Measurements from ENCODE around the gene TMEM134. TPM values are rescaled to one million over a fixed set of nuclear protein-coding genes. Genes with fewer than 3 reads are reported as not detected.

TMEM134 gene
- total RNA-seq, 1 experiment from 2014 or later, result 73.5 TPM

DNA sequence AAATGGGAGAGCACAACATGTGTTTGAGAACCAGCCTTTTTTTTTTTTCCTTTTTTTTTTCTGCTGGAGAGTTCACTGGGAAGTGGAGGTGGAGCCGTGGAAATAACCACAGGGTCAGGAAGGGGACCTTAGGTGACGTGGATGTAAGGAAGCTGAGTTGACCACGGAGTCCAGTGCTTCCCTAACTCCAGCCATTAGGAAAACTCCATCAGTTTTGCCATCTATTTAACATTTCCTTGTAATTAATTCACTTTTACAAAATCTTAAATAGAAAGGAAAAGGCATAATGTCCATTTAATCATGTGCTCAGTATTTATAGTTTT is 40.9 kb upstream of the TMEM134 start:
- H2AFZ ChIP-seq (ENCODE audit: low read length), result no peak overlapping the region
- peaks cover 27% of the 10 kb centered on the region for H3K4me1 ChIP-seq (ENCODE audit: insufficient read depth, low read length)
- H3K9ac ChIP-seq (ENCODE audit: low read length), result no peak overlapping the region
- H3K79me2 ChIP-seq (ENCODE audit: low read length), result peaks cover 13% of the 10 kb centered on the region
- ChIA-PET CTCF (no interaction called here), POLR2A (ENCODE audit: unreplicated experiment) (no interaction called here)
- no peaks in the 10 kb centered on the region for H4K20me1 ChIP-seq (ENCODE audit: low read length)
- H3K27ac ChIP-seq (ENCODE audit: low read length), result no peak overlapping the region
- H3F3A ChIP-seq (ENCODE audit: low read length, unreplicated experiment), result no peaks in the 10 kb centered on the region
- BruUV-seq (replicated peaks), result no TSS peak
- no peak for ATAC-seq
- H3K36me3 ChIP-seq (ENCODE audit: low read depth, low read length), result no peaks in the 10 kb centered on the region
- H3K9me2 ChIP-seq (replicated peaks; ENCODE audit: low read length), result no peaks in the 10 kb centered on the region
- H3K4me3 ChIP-seq (ENCODE audit: low read length), result no peak overlapping the region
- H3K27me3 ChIP-seq (ENCODE audit: low read length), result peaks cover 8% of the 10 kb centered on the region; the same call in 1 of the 2 replicates
- no peak overlapping the region for H3K4me2 ChIP-seq (ENCODE audit: low read length)
- no peaks in the 10 kb centered on the region for H3K9me3 ChIP-seq (ENCODE audit: low read length)
- TF ChIP-seq EZH2 (IDR thresholded peaks at IDR 0.05; ENCODE audit: low read length, unreplicated experiment) (no peak), EZH2phosphoT487 (IDR thresholded peaks at IDR 0.05; ENCODE audit: borderline replicate concordance, low read length) (no peak)
- TF ChIP-seq, protein P1, sequence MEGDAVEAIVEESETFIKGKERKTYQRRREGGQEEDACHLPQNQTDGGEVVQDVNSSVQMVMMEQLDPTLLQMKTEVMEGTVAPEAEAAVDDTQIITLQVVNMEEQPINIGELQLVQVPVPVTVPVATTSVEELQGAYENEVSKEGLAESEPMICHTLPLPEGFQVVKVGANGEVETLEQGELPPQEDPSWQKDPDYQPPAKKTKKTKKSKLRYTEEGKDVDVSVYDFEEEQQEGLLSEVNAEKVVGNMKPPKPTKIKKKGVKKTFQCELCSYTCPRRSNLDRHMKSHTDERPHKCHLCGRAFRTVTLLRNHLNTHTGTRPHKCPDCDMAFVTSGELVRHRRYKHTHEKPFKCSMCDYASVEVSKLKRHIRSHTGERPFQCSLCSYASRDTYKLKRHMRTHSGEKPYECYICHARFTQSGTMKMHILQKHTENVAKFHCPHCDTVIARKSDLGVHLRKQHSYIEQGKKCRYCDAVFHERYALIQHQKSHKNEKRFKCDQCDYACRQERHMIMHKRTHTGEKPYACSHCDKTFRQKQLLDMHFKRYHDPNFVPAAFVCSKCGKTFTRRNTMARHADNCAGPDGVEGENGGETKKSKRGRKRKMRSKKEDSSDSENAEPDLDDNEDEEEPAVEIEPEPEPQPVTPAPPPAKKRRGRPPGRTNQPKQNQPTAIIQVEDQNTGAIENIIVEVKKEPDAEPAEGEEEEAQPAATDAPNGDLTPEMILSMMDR (conservative IDR thresholded peaks at IDR 0.05; ENCODE audit: low read depth, low read length), result no peak
- DNase-seq, result no peak
- intact Hi-C loops (cut with micrococcal nuclease), result no loop called here

DNA sequence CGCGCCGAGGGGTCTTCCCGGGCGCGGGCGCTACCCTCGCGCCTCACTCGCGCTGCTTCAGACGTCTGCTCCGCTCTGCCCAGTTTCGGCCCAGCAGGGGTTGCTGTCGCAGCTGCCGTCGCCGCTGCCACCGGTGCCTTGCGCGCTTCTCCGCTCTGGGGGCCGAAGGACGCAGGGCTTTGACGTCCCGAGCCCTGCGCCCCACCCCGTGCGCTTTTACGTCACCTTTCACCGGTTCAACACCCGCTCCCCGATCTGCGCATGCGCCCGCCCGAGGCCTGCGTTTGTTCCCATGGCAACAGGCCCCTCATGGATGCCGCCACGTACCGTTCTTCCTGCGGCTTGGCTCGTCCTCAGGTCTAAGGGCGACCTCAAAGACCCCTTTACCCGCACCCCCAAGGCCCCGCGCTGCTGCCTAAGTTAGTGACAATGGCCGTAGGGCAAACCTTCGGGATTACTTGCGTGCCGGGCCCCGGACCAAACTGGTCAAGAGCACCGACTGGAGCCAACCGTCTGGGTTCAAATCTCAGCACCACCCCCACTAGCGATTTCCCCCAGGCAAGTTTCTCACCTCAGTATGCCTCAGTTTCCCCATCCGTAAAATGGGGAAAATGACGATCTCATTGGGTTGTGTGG is 39.6 kb upstream of the TMEM134 start:
- Histone ChIP-seq H3K4me1 (ENCODE audit: insufficient read depth, low read length) (peaks cover 31% of the 10 kb centered on the region), H3K79me2 (ENCODE audit: low read length) (peaks cover 21% of the 10 kb centered on the region), H4K20me1 (ENCODE audit: low read length) (0 out of 2 replicates have a peak, but pooled peaks cover 4% of the 10 kb centered on the region), H3K9me2 (replicated peaks; ENCODE audit: low read length) (no peaks in the 10 kb centered on the region), H2AFZ (ENCODE audit: low read length) (peak overlapping the region; percentile 90), H3K36me3 (ENCODE audit: low read depth, low read length) (no peaks in the 10 kb centered on the region), H3K27ac (ENCODE audit: low read length) (peak overlapping the region; percentile 85), H3K9ac (ENCODE audit: low read length) (peak overlapping the region; percentile 89), H3K27me3 (ENCODE audit: low read length) (no peaks in the 10 kb centered on the region), H3K9me3 (ENCODE audit: low read length) (no peaks in the 10 kb centered on the region), H3F3A (ENCODE audit: low read length, unreplicated experiment) (no peaks in the 10 kb centered on the region), H3K4me3 (ENCODE audit: low read length) (peak overlapping the region; percentile 76), H3K4me2 (ENCODE audit: low read length) (peak overlapping the region; percentile 87)
- BruUV-seq (replicated peaks), result no TSS peak
- peak; percentile 16 for ATAC-seq
- CTCF ChIA-PET, result no interaction called here
- peak; percentile 98 for DNase-seq
- TF ChIP-seq EZH2phosphoT487 (IDR thresholded peaks at IDR 0.05; ENCODE audit: borderline replicate concordance, low read length) (no peak), EZH2 (IDR thresholded peaks at IDR 0.05; ENCODE audit: low read length, unreplicated experiment) (no peak)
- TF ChIP-seq, protein P1 (conservative IDR thresholded peaks at IDR 0.05; ENCODE audit: low read depth, low read length), result no peak
- intact Hi-C loops (cut with micrococcal nuclease), result loop anchor here (1.0 to 5.0 kb wide), 5 partner anchors 39 to 162 kb away; partner anchors contain the start of genes NDUFV1, RPS6KB2 and TMEM134
- POLR2A ChIA-PET (ENCODE audit: unreplicated experiment), result no interaction called here

DNA sequence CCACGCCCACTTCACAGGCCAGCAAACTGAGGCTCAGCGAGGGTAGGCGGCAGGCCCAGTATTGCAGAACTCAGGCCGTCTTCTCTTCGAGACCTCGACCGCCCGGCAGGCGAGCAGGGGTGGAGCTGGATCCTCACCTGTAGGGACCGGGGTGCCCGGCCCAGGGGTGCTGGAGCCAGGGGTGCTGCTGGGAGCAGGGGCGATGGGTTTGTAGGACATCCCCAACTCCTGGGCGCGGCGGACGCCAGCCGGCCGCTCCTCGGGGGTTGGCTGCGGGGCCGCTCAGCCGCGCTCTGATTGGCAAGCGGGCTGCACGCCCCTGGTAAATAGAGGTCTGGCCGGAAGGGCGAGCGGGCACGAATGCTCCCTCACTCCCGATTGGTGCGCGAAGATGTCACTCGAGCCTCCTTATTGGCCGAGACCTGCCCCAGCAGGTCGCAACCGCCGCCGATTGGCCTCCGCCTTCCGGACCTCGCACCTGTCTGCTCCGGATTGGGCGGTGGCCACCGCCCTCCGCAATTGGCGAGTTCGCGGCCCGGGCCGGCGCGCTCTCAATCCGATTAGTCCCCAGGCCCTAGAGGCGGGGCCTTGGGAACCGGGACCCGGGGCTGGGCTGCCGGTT is 38.9 kb upstream of the TMEM134 start, which contains the start of gene CDK2AP2:
Gene CDK2AP2 (minus strand): TSS at position 299 of the 622 bp plus-strand sequence. CDS start 80 bp downstream, at position 219.
- Histone ChIP-seq H3K9me3 (ENCODE audit: low read length) (no peaks in the 10 kb centered on the region), H3K9me2 (replicated peaks; ENCODE audit: low read length) (no peaks in the 10 kb centered on the region), H3K4me2 (ENCODE audit: low read length) (peak within 1 kb of the TSS; percentile 95), H2AFZ (ENCODE audit: low read length) (peak within 1 kb of the TSS; percentile 90), H3K36me3 (ENCODE audit: low read depth, low read length) (no peaks in the 10 kb centered on the region), H3K27ac (ENCODE audit: low read length) (peak within 1 kb of the TSS; percentile 85), H3K9ac (ENCODE audit: low read length) (peak within 1 kb of the TSS; percentile 89), H3F3A (ENCODE audit: low read length, unreplicated experiment) (no peaks in the 10 kb centered on the region), H3K27me3 (ENCODE audit: low read length) (no peaks in the 10 kb centered on the region), H3K79me2 (ENCODE audit: low read length) (peaks cover 26% of the 10 kb centered on the region), H4K20me1 (ENCODE audit: low read length) (0 out of 2 replicates have a peak, but pooled peaks cover 4% of the 10 kb centered on the region), H3K4me3 (ENCODE audit: low read length) (peak within 1 kb of the TSS; percentile 76), H3K4me1 (ENCODE audit: insufficient read depth, low read length) (peaks cover 33% of the 10 kb centered on the region)
- DNase-seq (peak; percentile 100), ATAC-seq (peak; percentile 72)
- no peak for TF ChIP-seq EZH2phosphoT487 (IDR thresholded peaks at IDR 0.05; ENCODE audit: borderline replicate concordance, low read length)
- TF ChIP-seq, protein P1 (conservative IDR thresholded peaks at IDR 0.05; ENCODE audit: low read depth, low read length), result no peak
- TF ChIP-seq EZH2 (IDR thresholded peaks at IDR 0.05; ENCODE audit: low read length, unreplicated experiment), result no peak
- intact Hi-C loops (cut with micrococcal nuclease), result loop anchor here (1.0 to 5.0 kb wide), 6 partner anchors 39 to 162 kb away; partner anchors contain the start of genes NDUFV1, RAD9A, RPS6KB2 and TMEM134
- no TSS peak for BruUV-seq (replicated peaks)
- ChIA-PET POLR2A (ENCODE audit: unreplicated experiment) (no interaction called here), CTCF (no interaction called here)
